Measurements from ENCODE around the gene WDR7.

DNA sequence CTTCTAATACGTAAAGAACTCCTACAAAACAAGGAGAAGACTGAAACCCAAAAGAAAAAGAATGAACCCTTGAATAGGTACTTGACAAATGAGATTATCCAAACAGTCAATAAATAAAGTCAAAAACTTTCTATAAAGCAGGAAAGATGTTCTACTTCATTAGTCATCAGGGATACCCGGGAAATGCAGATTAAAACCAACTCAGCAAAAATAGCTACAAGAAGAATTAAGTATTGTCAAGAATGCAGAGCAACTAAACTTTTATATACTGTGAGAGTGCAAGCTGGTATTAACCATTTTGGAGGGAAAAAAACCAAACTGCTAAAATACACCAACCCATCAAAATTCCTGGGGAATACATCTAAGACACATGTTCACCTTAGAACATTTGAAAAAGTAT is 23.2 kb upstream of the WDR7 start:
- no peak for TF ChIP-seq CEBPB (IDR thresholded peaks at IDR 0.05; ENCODE audit: low read depth)
- no peak for TF ChIP-seq POLR2A (IDR thresholded peaks at IDR 0.05; ENCODE audit: borderline replicate concordance, extremely low read depth, insufficient read depth, insufficient read length)
- TF ChIP-seq EZH2 (IDR thresholded peaks at IDR 0.05) = no peak
- TF ChIP-seq YY1 (IDR thresholded peaks at IDR 0.05; ENCODE audit: extremely low read depth, insufficient replicate concordance, low read depth, low read length) = no peak
- no peak for TF ChIP-seq FOSL1 (IDR thresholded peaks at IDR 0.05; ENCODE audit: low read depth)
- TF ChIP-seq, protein P1, sequence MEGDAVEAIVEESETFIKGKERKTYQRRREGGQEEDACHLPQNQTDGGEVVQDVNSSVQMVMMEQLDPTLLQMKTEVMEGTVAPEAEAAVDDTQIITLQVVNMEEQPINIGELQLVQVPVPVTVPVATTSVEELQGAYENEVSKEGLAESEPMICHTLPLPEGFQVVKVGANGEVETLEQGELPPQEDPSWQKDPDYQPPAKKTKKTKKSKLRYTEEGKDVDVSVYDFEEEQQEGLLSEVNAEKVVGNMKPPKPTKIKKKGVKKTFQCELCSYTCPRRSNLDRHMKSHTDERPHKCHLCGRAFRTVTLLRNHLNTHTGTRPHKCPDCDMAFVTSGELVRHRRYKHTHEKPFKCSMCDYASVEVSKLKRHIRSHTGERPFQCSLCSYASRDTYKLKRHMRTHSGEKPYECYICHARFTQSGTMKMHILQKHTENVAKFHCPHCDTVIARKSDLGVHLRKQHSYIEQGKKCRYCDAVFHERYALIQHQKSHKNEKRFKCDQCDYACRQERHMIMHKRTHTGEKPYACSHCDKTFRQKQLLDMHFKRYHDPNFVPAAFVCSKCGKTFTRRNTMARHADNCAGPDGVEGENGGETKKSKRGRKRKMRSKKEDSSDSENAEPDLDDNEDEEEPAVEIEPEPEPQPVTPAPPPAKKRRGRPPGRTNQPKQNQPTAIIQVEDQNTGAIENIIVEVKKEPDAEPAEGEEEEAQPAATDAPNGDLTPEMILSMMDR (IDR thresholded peaks at IDR 0.05 in 2 of 3, conservative IDR thresholded peaks at IDR 0.05 in 1 of 3; ENCODE audit: borderline replicate concordance in 1 of 3, insufficient read depth in 1 of 3, low read depth in 2 of 3, low read length in 2 of 3) = no peak
- TF ChIP-seq JUND (IDR thresholded peaks at IDR 0.05) = no peak
- TF ChIP-seq, protein P2, sequence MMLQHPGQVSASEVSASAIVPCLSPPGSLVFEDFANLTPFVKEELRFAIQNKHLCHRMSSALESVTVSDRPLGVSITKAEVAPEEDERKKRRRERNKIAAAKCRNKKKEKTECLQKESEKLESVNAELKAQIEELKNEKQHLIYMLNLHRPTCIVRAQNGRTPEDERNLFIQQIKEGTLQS (IDR thresholded peaks at IDR 0.05) = no peak
- TF ChIP-seq CBX3 (IDR thresholded peaks at IDR 0.05; ENCODE audit: low read depth) = no peak
- no peak for TF ChIP-seq RAD21 (IDR thresholded peaks at IDR 0.05; ENCODE audit: low read depth)
- no peak for TF ChIP-seq POLR2AphosphoS5 (IDR thresholded peaks at IDR 0.05; ENCODE audit: low read depth, low read length)
- no peak for TF ChIP-seq ZFX (IDR thresholded peaks at IDR 0.05)
